Duodenal mucosa (tissue), 2 donors: ENCODE results near the gene CAPZB.

Experiments
- H3K27ac ChIP-seq: one replicate; pipeline ENCODE4 v1.7.0; 2013; ENCODE audit warnings: low read depth, low read length
- H3K27me3 ChIP-seq, 2 donors: one replicate each; pipeline ENCODE4 v1.7.0; 2013; ENCODE audit warnings: low read length in 2 of 2, control low read depth in 1 of 2; ENCODE audit not compliant: insufficient read depth in 2 of 2, control insufficient read depth in 1 of 2
- H3K36me3 ChIP-seq, 2 donors: one replicate each; pipeline ENCODE4 v1.7.0; 2013; ENCODE audit warnings: low read length in 2 of 2, control low read depth in 1 of 2; ENCODE audit not compliant: insufficient read depth in 2 of 2, control insufficient read depth in 1 of 2
- H3K4me1 ChIP-seq, 2 donors: one replicate each; pipeline ENCODE4 v1.7.0; 2013; ENCODE audit warnings: low read length in 2 of 2, control low read depth in 1 of 2; ENCODE audit not compliant: insufficient read depth in 2 of 2, control insufficient read depth in 1 of 2
- H3K4me3 ChIP-seq, 2 donors: one replicate each; pipeline ENCODE4 v1.7.0; 2013; ENCODE audit warnings: low read length in 2 of 2, low read depth in 1 of 2
- H3K9ac ChIP-seq, 2 donors: one replicate each; pipeline ENCODE4 v1.7.0; 2013; ENCODE audit warnings: low read length in 2 of 2, low read depth in 1 of 2
- H3K9me3 ChIP-seq, 2 donors: one replicate each; pipeline ENCODE4 v1.7.0; 2013; ENCODE audit warnings: low read length in 2 of 2, control low read depth in 1 of 2; ENCODE audit not compliant: control insufficient read depth in 1 of 2

The CAPZB gene

DNA sequence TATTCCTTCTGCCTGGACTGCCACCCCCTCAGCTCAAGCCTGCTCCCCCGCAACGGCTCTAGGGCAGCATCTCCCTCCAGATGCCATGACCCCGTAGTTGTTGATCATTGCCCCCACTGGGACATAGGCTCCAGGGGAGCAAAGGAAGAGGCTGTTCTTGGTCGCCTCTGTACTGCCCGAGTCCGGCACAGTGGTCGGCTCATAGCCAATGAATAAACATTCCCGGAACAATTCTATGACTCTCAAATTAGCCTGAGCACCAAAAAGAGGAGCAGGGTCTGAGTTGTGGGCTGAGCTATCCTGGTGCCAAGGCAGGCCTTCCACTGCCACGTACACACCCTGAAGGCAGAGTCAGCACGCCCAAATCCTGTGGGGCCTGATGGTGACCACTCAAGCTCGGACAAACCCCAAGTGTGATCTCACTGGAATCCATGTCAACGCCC lies 33.1 kb downstream of the CAPZB start:
- H3K36me3 ChIP-seq, result peaks cover 0 to 13% of the 10 kb centered on the region in 2 donors
- H3K9ac ChIP-seq, result no peak overlapping the region
- H3K4me3 ChIP-seq, result no peak overlapping the region
- H3K27ac ChIP-seq, result peak overlapping the region; percentile 50
- H3K4me1 ChIP-seq, result peaks cover 72 to 82% of the 10 kb centered on the region in 2 donors
- no peaks in the 10 kb centered on the region for H3K27me3 ChIP-seq
- H3K9me3 ChIP-seq, result no peaks in the 10 kb centered on the region

DNA sequence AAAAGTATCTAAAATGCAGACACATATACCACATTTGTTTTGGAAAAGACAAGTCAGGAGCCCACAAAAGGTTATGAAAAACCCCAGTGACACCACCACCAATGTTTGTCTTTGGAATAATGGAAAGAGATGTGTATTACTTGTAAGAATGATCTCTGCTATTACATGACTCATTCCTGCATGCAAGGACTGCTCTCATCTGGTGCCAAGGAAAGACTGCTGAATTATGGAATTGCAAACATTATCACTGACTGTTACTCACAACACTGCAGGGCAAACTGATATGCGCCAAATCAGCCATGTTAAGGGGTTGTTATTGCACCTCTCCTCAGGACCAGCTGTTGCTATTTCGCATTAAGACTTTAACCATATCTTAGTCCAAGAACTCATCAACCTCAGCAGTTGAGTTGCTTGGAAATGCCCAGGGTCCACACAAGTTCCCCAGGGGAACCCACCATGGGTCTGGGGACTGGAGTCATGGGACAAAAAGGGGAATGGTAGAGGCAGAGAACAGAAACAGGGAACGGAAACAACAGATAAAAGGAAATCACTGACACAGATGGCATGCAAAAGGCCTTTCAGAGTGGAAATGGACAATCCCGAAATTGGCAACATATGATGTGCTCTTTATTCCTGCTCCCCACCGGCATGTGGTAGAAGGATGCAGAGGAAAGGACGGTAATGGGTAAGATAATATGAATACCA lies 34.4 kb downstream of the CAPZB start:
- no peaks in the 10 kb centered on the region for H3K9me3 ChIP-seq
- peak overlapping the region; percentile 80 for H3K27ac ChIP-seq
- H3K36me3 ChIP-seq, result peaks cover 0 to 13% of the 10 kb centered on the region in 2 donors
- H3K4me1 ChIP-seq, result peaks cover 67 to 73% of the 10 kb centered on the region in 2 donors
- peak overlapping the region in 1 of 2 donors; percentile 40 for H3K9ac ChIP-seq
- peak overlapping the region; percentile 8 to 21 for H3K4me3 ChIP-seq
- no peaks in the 10 kb centered on the region for H3K27me3 ChIP-seq

DNA sequence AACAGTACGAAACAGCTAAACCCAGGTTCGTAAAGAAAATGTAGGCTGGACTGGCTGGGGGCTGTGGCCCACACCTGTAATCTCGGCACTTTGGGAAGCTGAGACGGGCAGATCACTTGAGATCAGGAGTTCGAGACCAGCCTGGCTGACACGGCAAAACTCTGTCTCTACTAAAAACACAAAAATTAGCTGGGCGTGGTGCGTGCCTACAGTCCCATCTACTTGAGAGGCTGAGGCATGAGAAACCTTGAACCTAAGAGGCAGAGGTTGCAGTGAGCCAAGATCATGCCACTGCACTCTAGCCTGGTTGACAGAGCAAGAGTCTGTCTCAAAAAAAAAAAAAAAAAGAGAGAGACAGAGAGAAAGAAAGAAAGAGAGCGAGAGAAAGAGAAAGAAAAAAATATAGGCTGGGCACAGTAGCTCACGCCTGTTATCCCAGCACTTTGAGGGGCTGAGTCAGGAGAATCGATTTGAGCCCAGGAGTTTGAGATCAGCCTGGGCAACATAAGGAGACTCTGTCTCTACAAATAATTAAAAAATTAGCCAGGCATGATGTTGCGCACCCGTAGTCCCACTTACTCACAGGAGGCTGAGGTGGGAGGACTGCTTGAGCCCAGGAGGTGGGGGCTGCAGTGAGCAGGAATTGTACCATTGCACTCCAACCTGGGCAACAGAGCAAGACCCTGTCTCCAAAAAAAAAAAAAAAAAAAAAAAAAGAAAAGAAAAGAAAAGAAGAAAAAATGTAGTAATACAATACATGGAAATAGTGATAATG lies 35.7 kb downstream of the CAPZB start:
- Histone ChIP-seq H3K4me1 (peaks cover 61 to 68% of the 10 kb centered on the region in 2 donors), H3K4me3 (no peak overlapping the region), H3K27me3 (no peaks in the 10 kb centered on the region), H3K9ac (peak overlapping the region in 1 of 2 donors; percentile 12), H3K27ac (peak overlapping the region; percentile 64), H3K9me3 (no peaks in the 10 kb centered on the region), H3K36me3 (peaks cover 0 to 13% of the 10 kb centered on the region in 2 donors)

DNA sequence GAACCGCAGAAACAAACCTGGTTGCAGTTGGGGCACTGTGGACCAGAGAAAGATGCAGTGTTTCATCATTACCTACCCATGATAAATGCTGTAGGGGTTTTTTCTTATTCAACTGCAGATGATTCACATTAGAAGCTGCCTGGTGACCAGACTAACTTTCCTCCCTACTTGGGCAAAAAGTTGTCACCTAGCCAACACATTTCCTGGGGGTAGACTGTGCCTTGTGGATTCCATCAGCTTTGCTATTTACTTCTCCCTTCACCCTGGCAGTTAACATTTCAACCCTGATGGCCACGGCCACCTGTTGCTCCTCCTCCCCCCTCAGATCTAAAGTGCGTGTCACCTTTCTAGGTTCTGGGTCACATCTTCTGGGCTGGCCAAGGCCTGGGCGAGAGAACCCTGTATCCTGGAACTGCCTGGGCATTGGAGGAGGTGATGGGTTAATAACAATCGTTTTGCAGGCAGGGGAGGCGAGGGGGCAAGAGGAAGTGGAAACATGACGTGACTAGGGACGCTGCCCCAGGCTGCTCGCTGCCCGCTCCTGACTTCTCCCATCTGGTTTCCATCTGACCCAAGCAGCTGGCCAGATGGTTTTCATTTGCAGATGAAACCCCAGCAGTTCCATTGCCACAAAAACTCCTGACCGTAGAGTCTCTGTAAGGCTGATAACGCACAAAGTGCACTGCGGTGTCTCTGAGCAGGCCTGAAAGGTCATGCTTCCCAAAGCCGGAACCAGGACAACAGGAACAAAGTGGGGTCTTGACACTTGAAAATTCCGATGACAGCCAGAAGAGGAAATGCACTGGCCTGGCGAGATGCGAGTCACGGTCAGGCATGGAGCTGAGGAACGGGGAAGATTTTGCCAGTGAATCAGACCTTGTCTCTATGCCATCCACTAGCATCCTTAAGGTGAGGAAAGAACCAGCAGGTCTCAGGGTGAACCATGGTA lies 36.6 kb downstream of the CAPZB start:
- H3K4me3 ChIP-seq, result no peak overlapping the region
- no peaks in the 10 kb centered on the region for H3K9me3 ChIP-seq
- H3K27me3 ChIP-seq, result no peaks in the 10 kb centered on the region
- H3K9ac ChIP-seq, result peak overlapping the region in 1 of 2 donors; percentile 12
- H3K27ac ChIP-seq, result peak overlapping the region; percentile 64
- H3K4me1 ChIP-seq, result peaks cover 59 to 64% of the 10 kb centered on the region in 2 donors
- H3K36me3 ChIP-seq, result peaks cover 0 to 13% of the 10 kb centered on the region in 2 donors

DNA sequence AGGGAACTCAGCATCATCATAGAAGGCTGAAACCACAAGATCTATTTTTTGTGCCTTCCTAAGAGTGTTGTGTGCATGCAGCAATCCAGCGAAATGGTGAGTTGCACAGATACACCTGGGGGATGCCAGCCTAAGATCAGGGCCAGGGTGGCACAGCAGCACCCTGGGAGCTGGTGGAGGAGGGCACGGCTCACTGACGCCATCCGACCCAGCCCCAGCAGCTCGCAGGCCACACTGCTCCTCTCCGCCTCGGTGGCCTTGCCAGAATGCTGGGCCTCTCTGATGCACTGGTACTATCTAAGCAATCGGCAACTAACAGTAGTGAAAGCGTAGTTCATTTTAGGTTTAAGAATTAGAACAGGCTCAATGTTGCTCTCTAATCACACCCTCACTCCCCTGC lies 37.8 kb downstream of the CAPZB start:
- peaks cover 0 to 13% of the 10 kb centered on the region in 2 donors for H3K36me3 ChIP-seq
- no peaks in the 10 kb centered on the region for H3K9me3 ChIP-seq
- H3K27ac ChIP-seq, result no peak overlapping the region
- H3K27me3 ChIP-seq, result no peaks in the 10 kb centered on the region
- no peak overlapping the region for H3K4me3 ChIP-seq
- H3K9ac ChIP-seq, result no peak overlapping the region
- peaks cover 56 to 59% of the 10 kb centered on the region in 2 donors for H3K4me1 ChIP-seq

DNA sequence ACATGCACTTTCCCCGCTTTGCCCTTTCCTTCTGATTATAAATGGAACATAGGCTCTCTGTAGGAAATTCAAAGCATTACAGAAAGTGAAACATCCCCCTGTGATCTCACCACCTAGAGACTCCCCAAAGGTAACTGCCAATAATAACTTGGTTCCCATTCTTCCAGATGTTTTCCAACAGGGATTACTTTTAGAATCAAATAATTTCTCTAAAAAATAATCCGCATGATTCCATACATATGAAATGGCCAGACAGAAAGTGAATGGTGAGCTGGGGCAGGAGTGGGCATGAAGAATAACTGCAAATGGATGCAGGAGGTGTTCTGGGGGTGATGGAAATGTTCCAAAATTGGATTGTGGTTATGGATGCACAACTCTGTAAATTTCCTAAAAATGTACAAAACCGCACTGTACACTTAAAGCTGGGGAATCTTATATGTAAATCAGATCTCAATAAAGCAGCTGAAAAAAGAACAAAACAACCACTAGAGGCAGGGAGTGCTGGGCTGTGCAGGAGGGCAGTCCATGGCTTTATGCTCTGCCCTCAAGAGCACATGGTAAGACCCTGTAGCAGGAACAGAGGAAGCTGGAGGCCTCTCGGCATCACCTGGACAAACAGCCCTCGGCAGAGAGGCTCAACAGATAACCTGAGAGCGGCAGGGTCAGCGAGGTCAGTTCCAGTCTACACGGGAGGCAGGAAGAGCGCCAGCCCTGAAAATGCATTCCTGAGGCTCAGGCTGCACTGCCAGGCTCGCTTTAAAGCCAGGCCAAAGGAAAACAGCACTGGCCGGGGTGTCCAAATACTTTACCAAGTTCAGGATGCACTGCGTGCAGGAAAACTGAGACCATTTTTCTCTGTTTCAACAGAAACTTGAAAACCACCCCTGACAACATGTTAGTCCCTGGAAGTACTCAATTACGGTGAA lies 39.7 kb downstream of the CAPZB start:
- H3K9me3 ChIP-seq, result no peaks in the 10 kb centered on the region
- H3K36me3 ChIP-seq, result peaks cover 0 to 18% of the 10 kb centered on the region in 2 donors
- peak overlapping the region in 1 of 2 donors; percentile 40 for H3K9ac ChIP-seq
- no peak overlapping the region for H3K4me3 ChIP-seq
- peaks cover 44 to 46% of the 10 kb centered on the region in 2 donors for H3K4me1 ChIP-seq
- H3K27me3 ChIP-seq, result no peaks in the 10 kb centered on the region
- H3K27ac ChIP-seq, result no peak overlapping the region

DNA sequence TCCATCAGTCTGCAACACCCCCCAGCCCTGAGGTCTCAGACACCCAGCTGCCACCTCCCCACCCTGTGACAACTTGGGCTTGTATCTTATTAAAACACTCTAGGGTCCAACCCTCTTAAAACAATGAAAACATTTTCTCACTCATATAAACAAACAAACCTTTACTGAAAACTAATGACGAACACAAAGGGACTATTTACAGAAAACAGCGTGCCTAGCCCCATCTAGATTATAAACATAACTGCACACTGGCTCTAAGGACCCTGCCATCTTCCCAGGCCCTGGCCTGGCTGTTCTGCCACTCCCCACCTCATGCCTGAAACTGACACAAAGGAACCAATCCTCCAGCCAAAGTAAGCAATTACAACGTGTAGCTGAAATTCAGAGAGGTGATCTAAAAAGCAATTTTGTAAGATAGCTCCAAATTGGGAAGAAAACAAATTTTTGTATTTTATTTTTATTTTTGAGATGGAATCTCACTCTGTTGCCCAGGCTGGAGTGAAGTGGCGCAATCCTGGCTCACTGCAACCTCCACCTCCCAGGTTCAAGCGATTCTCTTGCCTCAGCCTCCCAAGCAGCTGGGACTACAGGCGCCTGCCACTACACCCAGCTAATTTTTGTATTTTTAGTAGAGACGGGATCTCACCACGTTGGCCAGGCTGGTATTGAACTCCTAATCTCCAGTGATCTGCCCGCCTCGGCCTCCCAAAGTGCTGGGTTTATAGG lies 40.9 kb downstream of the CAPZB start:
- H3K4me3 ChIP-seq, result no peak overlapping the region
- no peak overlapping the region for H3K9ac ChIP-seq
- H3K4me1 ChIP-seq, result peaks cover 37 to 47% of the 10 kb centered on the region in 2 donors
- no peaks in the 10 kb centered on the region for H3K27me3 ChIP-seq
- H3K27ac ChIP-seq, result no peak overlapping the region
- peaks cover 0 to 18% of the 10 kb centered on the region in 2 donors for H3K36me3 ChIP-seq
- H3K9me3 ChIP-seq, result no peaks in the 10 kb centered on the region

DNA sequence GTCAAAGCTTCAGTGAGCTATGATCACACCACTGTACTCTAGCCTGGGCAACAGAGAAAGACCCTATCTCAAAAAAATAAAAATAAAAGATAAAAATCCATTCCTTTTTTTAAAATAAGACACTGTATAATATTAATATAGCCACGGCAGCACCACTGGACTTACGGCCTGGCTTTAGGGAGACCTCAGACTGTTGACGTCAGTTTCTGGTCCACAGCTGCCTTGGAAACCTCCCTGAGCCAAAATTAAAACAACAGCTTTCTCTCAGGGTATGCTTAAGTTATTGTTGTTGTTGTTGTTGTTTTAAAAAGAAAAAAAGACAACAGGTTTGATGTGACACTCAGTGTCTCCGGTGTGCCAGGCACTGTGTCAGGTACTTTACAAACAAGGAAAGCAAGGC lies 42.0 kb downstream of the CAPZB start:
- H3K27ac ChIP-seq, result peak overlapping the region; percentile 37
- H3K9me3 ChIP-seq, result no peaks in the 10 kb centered on the region
- no peak overlapping the region for H3K4me3 ChIP-seq
- no peak overlapping the region for H3K9ac ChIP-seq
- peaks cover 34 to 45% of the 10 kb centered on the region in 2 donors for H3K4me1 ChIP-seq
- no peaks in the 10 kb centered on the region for H3K27me3 ChIP-seq
- H3K36me3 ChIP-seq, result peaks cover 0 to 8% of the 10 kb centered on the region in 2 donors
